B cell (primary cell): ENCODE measurements around the gene PLPPR1. TPM values are rescaled to one million over a fixed set of nuclear protein-coding genes. Genes with fewer than 3 reads are reported as not detected.
"Not testable (repeated sequence)": the region's sequence is repeated elsewhere in the genome, so short reads cannot be mapped to it uniquely, and the experiment has no call there.

Experiments used
- ATAC-seq: fragments of 200-7000 bp; cut with Tn5 transposase; one replicate; pipeline ENCODE4 v1.10.0; 2021; ENCODE audit warnings: low read depth, mild to moderate bottlenecking, moderate number of reproducible peaks, moderate library complexity
- CTCF ChIA-PET: fragments of 350-600 bp; sonication (Branson Sonifier 250); formaldehyde crosslinking; loops from one replicate; lab custom pipeline; 2021; ENCODE audit warnings: antibody characterized with exemption, inconsistent platforms; lab: Charles Lee
- POLR2A ChIA-PET: fragments of 350-600 bp; sonication (Branson Sonifier 250); formaldehyde crosslinking; loops from one replicate; lab custom pipeline; 2021; ENCODE audit warnings: antibody characterized with exemption; lab: Charles Lee
- DNase-seq: peaks from one replicate; pipeline ENCODE4 v3.0.0; 2013
- H2AFZ ChIP-seq: 2 replicates; pipeline ENCODE4 v1.6.1; 2012; ENCODE audit warnings: mild to moderate bottlenecking, low read depth, low read length; ENCODE audit not compliant: insufficient read depth, poor library complexity, severe bottlenecking
- H3K27ac ChIP-seq, 2 donors: 1 replicate in 1 of 2; 2 replicates in 1 of 2; pipeline ENCODE4 v1.5.1; 2012 to 2013; ENCODE audit warnings: low read length in 2 of 2, mild to moderate bottlenecking in 2 of 2, moderate library complexity in 1 of 2
- H3K27me3 ChIP-seq, 4 experiments: fragments of 200-600 bp in 1 of 4; sonication (generic) in 1 of 4; replicated peaks in 1 of 4; 1 replicate in 2 of 4; 2 replicates in 2 of 4; pipeline versions ENCODE4 v1.6.1 to v1.7.0; 2013 to 2016; ENCODE audit warnings: low read length in 3 of 4, mild to moderate bottlenecking in 2 of 4, mixed read lengths in 1 of 4, moderate library complexity in 1 of 4; ENCODE audit not compliant: insufficient read depth in 4 of 4, control insufficient read depth in 3 of 4; ENCODE audit errors: control extremely low read depth in 1 of 4
- H3K36me3 ChIP-seq, 2 experiments: replicated peaks in 1 of 2; 1 replicate in 1 of 2; 2 replicates in 1 of 2; pipeline versions ENCODE4 v1.6.1 to v1.7.1; 2013; ENCODE audit warnings: low read length in 1 of 2; ENCODE audit not compliant: insufficient read depth in 2 of 2, control insufficient read depth in 1 of 2; ENCODE audit errors: control extremely low read depth in 1 of 2, extremely low read depth in 1 of 2
- H3K4me1 ChIP-seq, 2 donors: fragments of 200-600 bp in 1 of 2; sonication (generic) in 1 of 2; 1 replicate in 1 of 2; 2 replicates in 1 of 2; pipeline versions ENCODE4 v1.5.1 to v1.6.1; 2013 to 2017; ENCODE audit warnings: low read length in 2 of 2; ENCODE audit not compliant: control insufficient read depth in 2 of 2, insufficient read depth in 2 of 2
- H3K4me2 ChIP-seq: replicated peaks from 2 replicates; pipeline ENCODE3; 2012; ENCODE audit warnings: mild to moderate bottlenecking, low read depth, low read length; ENCODE audit not compliant: poor library complexity, severe bottlenecking
- H3K4me3 ChIP-seq, 5 experiments: fragments of 200-600 bp in 1 of 5; sonication (generic) in 1 of 5; 1 replicate in 3 of 5; 2 replicates in 2 of 5; pipeline versions ENCODE4 v1.5.1 to v1.7.0; 2011 to 2016; ENCODE audit warnings: low read length in 4 of 5, mild to moderate bottlenecking in 4 of 5, low read depth in 2 of 5, control low read depth in 1 of 5, moderate library complexity in 1 of 5; ENCODE audit not compliant: insufficient read depth in 1 of 5; ENCODE audit errors: control extremely low read depth in 1 of 5, extremely low read depth in 1 of 5
- H3K79me2 ChIP-seq: fragments of 200-600 bp; sonication (generic); one replicate; pipeline ENCODE4 v1.6.0; 2016; ENCODE audit warnings: low read length; ENCODE audit not compliant: control insufficient read depth, insufficient read depth
- H3K9ac ChIP-seq: fragments of 200-600 bp; sonication (generic); 2 replicates; pipeline ENCODE4 v1.6.1; 2017; ENCODE audit warnings: mild to moderate bottlenecking, low read length, moderate library complexity
- H3K9me3 ChIP-seq, 3 donors: one replicate each; pipeline versions ENCODE4 v1.6.1 to v1.7.1; 2013; ENCODE audit warnings: low read length in 2 of 3; ENCODE audit not compliant: control insufficient read depth in 2 of 3, insufficient read depth in 1 of 3; ENCODE audit errors: control extremely low read depth in 1 of 3
- H4K20me1 ChIP-seq: 2 replicates; pipeline ENCODE4 v1.6.0; 2012; ENCODE audit warnings: mild to moderate bottlenecking, low read length; ENCODE audit not compliant: insufficient read depth, control insufficient read depth, poor library complexity, severe bottlenecking
- H3K27ac Mint-ChIP-seq: one replicate; pipeline ENCODE4 v1.8.0; 2021; ENCODE audit warnings: mixed read lengths
- H3K27me3 Mint-ChIP-seq: one replicate; pipeline ENCODE4 v1.8.0; 2021; ENCODE audit warnings: mixed read lengths
- H3K4me1 Mint-ChIP-seq: one replicate; pipeline ENCODE4 v1.8.0; 2021; ENCODE audit warnings: mixed read lengths
- H3K4me3 Mint-ChIP-seq: one replicate; pipeline ENCODE4 v1.8.0; 2021; ENCODE audit warnings: mixed read lengths
- H3K9me3 Mint-ChIP-seq: one replicate; pipeline ENCODE4 v1.8.0; 2022; ENCODE audit warnings: mixed read lengths; ENCODE audit not compliant: insufficient read depth
- CTCF ChIP-seq: fragments of 200-600 bp; IDR thresholded peaks from one replicate; pipeline ENCODE4 v1.8.0; 2022; ENCODE audit warnings: antibody characterized with exemption, mild to moderate bottlenecking
- EZH2 ChIP-seq: IDR thresholded peaks from 2 replicates; pipeline ENCODE4 v1.6.1; 2012; ENCODE audit warnings: borderline replicate concordance, low read depth, mild to moderate bottlenecking, moderate library complexity, low read length; ENCODE audit not compliant: insufficient read depth, poor library complexity, severe bottlenecking
- WGBS: methylation state at CpG from one replicate; pipeline ENCODE4 v1.1.5; 2013; ENCODE audit warnings: missing lambda C conversion rate; ENCODE audit not compliant: insufficient coverage; 5-methylcytosine and 5-hydroxymethylcytosine counted together
- intact Hi-C: fragments of 100-400 bp; cut with micrococcal nuclease; formaldehyde crosslinking; loops from one replicate; pipeline ENCODE4 v1.10.0; 2022
- polyA plus RNA-seq: library from polyadenylated mRNA; depleted of rRNA; stranded (reverse); fragments of >200 nt; gene quantifications from 2 replicates; pipeline ENCODE4 v1.2.3, GENCODE V29; 2012
- total RNA-seq, 2 donors: library from RNA; stranded (reverse); fragments of 120-200 nt in 1 of 2; gene quantifications; 1 replicate in 1 of 2; 2 replicates in 1 of 2; pipeline versions ENCODE4 v1.2.3 to v1.2.4, GENCODE V29; 2013 to 2022

The PLPPR1 gene
- total and polyA plus RNA-seq, 2 donors (not counting 1 experiment from before 2014, with no cell fraction given): not detected

GRCh38 chr9:101326035-101326434 is 297.5 kb downstream of the PLPPR1 start:
- no peak for DNase-seq
- no peaks in the 10 kb centered on the region for H4K20me1 ChIP-seq
- intact Hi-C loops: no loop called here
- peaks cover 19% of the 10 kb centered on the region for H3K27me3 Mint-ChIP-seq
- no peaks in the 10 kb centered on the region for H3K36me3 ChIP-seq
- H3K9me3 ChIP-seq: no peaks in the 10 kb centered on the region
- peaks cover 6% of the 10 kb centered on the region for H3K9me3 Mint-ChIP-seq
- ChIA-PET CTCF (interaction anchor here (1.6 to 3.1 kb wide), 2 partner anchors 10 to 15 kb away, joined by 3 to 12 read pairs; no protein-coding TSS in a partner anchor), POLR2A (no interaction called here)
- no peak overlapping the region for H3K4me3 ChIP-seq
- no peak overlapping the region for H2AFZ ChIP-seq
- no peak overlapping the region for H3K9ac ChIP-seq
- no peaks in the 10 kb centered on the region for H3K79me2 ChIP-seq
- no peaks in the 10 kb centered on the region for H3K4me1 Mint-ChIP-seq
- no CpG with 5 or more reads among the region's 1 CpG for WGBS
- no peak overlapping the region for H3K4me3 Mint-ChIP-seq
- peaks cover 0 to 3% (median 0%) of the 10 kb centered on the region in 4 experiments for H3K27me3 ChIP-seq
- no peaks in the 10 kb centered on the region for H3K4me1 ChIP-seq
- no peak overlapping the region for H3K27ac Mint-ChIP-seq
- ATAC-seq: no peak
- TF ChIP-seq CTCF (no peak), EZH2 (no peak)
- no peak overlapping the region for H3K4me2 ChIP-seq
- H3K27ac ChIP-seq: no peak overlapping the region

GRCh38 chr9:101326501-101326900 is 298.0 kb downstream of the PLPPR1 start:
- peaks cover 6% of the 10 kb centered on the region for H3K9me3 Mint-ChIP-seq
- H3K4me3 Mint-ChIP-seq: no peak overlapping the region
- Histone ChIP-seq H3K4me1 (no peaks in the 10 kb centered on the region), H3K27me3 (peaks cover 0 to 3% (median 0%) of the 10 kb centered on the region in 4 experiments), H3K9me3 (no peaks in the 10 kb centered on the region), H3K4me2 (no peak overlapping the region), H3K27ac (no peak overlapping the region), H3K36me3 (no peaks in the 10 kb centered on the region), H3K9ac (no peak overlapping the region), H2AFZ (no peak overlapping the region), H4K20me1 (no peaks in the 10 kb centered on the region), H3K4me3 (no peak overlapping the region), H3K79me2 (no peaks in the 10 kb centered on the region)
- no peaks in the 10 kb centered on the region for H3K4me1 Mint-ChIP-seq
- H3K27me3 Mint-ChIP-seq: peaks cover 16% of the 10 kb centered on the region
- no peak for DNase-seq
- ChIA-PET POLR2A (no interaction called here), CTCF (interaction anchor here (1.6 to 3.1 kb wide), 2 partner anchors 10 to 15 kb away, joined by 3 to 12 read pairs; no protein-coding TSS in a partner anchor)
- ATAC-seq: no peak
- TF ChIP-seq EZH2: no peak
- intact Hi-C loops: no loop called here
- H3K27ac Mint-ChIP-seq: no peak overlapping the region
- WGBS: no CpG with 5 or more reads among the region's 1 CpG

GRCh38 chr9:101327422-101327909 is 298.9 kb downstream of the PLPPR1 start:
- H3K9me3 ChIP-seq, H3K4me3 ChIP-seq, H3K27ac Mint-ChIP-seq, H3K4me3 Mint-ChIP-seq, DNase-seq, H3K9ac ChIP-seq, H3K4me2 ChIP-seq, POLR2A ChIA-PET, H3K27me3 ChIP-seq, H3K9me3 Mint-ChIP-seq, H2AFZ ChIP-seq, H3K4me1 Mint-ChIP-seq, H3K4me1 ChIP-seq, ATAC-seq, H4K20me1 ChIP-seq, CTCF ChIA-PET, intact Hi-C loops, H3K27ac ChIP-seq, H3K79me2 ChIP-seq, H3K36me3 ChIP-seq: not testable (repeated sequence)
- H3K27me3 Mint-ChIP-seq: peaks cover 13% of the 10 kb centered on the region
- 96% methylated on average over 3 of the region's 3 CpGs for WGBS
